ENCODE results near the gene TAAR8. TPM values are rescaled to one million over a fixed set of nuclear protein-coding genes. Genes with fewer than 3 reads are reported as not detected.

Gene TAAR8
- total and polyA plus RNA-seq, 2 of the 13 experiments (the other 11 are each of a cell fraction or from before 2014, with no cell fraction given): 0.07 TPM; not detected in 1

DNA sequence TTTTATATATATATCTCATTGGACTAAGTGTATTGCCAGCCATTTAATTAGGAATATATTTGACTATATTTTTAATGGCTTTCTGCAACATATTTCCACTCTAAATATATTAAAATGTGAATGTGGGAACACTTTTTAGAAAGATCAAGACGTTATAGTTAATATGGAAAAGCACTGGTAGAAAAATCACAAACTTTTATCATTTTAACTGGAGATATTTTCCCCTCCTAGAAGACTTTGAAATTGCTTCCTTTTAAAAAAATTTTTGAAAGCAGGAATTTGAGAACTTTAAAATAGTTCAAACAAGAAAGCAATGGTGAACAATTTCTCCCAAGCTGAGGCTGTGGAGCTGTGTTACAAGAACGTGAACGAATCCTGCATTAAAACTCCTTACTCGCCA, 14.5 kb upstream of the TAAR8 start, which contains the start of gene TAAR9:
TSS of gene TAAR9 (plus strand) at position 301 of the 400 bp plus-strand sequence. CDS start at position 314, 13 bp downstream.
- ChIA-PET CTCF (ENCODE audit: low intra/inter-chr PET ratio, low total read pairs) (no interaction called here), POLR2A (no interaction called here)
- Histone ChIP-seq H3K9ac (ENCODE audit: insufficient read depth, low read depth, low read length) (no peak within 1 kb of the TSS), H4K20me1 (ENCODE audit: insufficient read depth, low read length) (no peaks in the 10 kb centered on the region), H3K79me2 (ENCODE audit: insufficient read depth, low read length) (no peaks in the 10 kb centered on the region), H3K4me2 (ENCODE audit: low read depth, low read length) (no peak within 1 kb of the TSS), H3K27ac (ENCODE audit: extremely low read length, insufficient read depth, low read length) (no peak within 1 kb of the TSS), H3K4me3 (replicated peaks in 1 of 3; ENCODE audit: insufficient read depth in 1 of 3, low read depth in 2 of 3, low read length in 3 of 3) (no peak within 1 kb of the TSS), H3K36me3 (replicated peaks in 1 of 2; ENCODE audit: control insufficient read depth in 1 of 2, insufficient read depth in 2 of 2, low read length in 2 of 2) (no peaks in the 10 kb centered on the region), H2AFZ (ENCODE audit: low read length) (no peak within 1 kb of the TSS), H3K4me1 (ENCODE audit: insufficient read depth, low read length) (peaks cover 15% of the 10 kb centered on the region), H3K9me3 (ENCODE audit: low read length) (no peaks in the 10 kb centered on the region), H3K27me3 (ENCODE audit: control insufficient read depth in 1 of 2, insufficient read depth in 2 of 2, low read length in 2 of 2) (no peaks in the 10 kb centered on the region)
- intact Hi-C loops (cut with micrococcal nuclease; ENCODE audit: unreplicated experiment) (loop anchor here (10.0 kb wide), 1 partner anchor 257 kb away; the partner anchor contains the start of gene SLC18B1), in situ Hi-C loops (cut with HindIII; ENCODE audit: extremely low pct_ligation_motif_present, low pct_unique_long_range_greater_than_20kb) (no loop called here)
- no peak for TF ChIP-seq HDAC2 (CRISPR knock-in tag; IDR thresholded peaks at IDR 0.05)
- no peak for TF ChIP-seq ATAD3A (CRISPR knock-in tag; IDR thresholded peaks at IDR 0.05)
- no peak for TF ChIP-seq IKZF1 (IDR thresholded peaks at IDR 0.05)
- no peak for TF ChIP-seq HNF4A (CRISPR knock-in tag; IDR thresholded peaks at IDR 0.05)
- TF ChIP-seq THAP11 (CRISPR knock-in tag; IDR thresholded peaks at IDR 0.05): no peak
- no peak for TF ChIP-seq AKAP8 (CRISPR knock-in tag; IDR thresholded peaks at IDR 0.05)
- TF ChIP-seq, protein P1, sequence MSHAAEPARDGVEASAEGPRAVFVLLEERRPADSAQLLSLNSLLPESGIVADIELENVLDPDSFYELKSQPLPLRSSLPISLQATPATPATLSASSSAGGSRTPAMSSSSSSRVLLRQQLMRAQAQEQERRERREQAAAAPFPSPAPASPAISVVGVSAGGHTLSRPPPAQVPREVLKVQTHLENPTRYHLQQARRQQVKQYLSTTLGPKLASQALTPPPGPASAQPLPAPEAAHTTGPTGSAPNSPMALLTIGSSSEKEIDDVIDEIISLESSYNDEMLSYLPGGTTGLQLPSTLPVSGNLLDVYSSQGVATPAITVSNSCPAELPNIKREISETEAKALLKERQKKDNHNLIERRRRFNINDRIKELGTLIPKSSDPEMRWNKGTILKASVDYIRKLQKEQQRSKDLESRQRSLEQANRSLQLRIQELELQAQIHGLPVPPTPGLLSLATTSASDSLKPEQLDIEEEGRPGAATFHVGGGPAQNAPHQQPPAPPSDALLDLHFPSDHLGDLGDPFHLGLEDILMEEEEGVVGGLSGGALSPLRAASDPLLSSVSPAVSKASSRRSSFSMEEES (CRISPR knock-in tag; IDR thresholded peaks at IDR 0.05): no peak
- TF ChIP-seq ZNF143 (CRISPR knock-in tag; IDR thresholded peaks at IDR 0.05): no peak
- TF ChIP-seq SKI (IDR thresholded peaks at IDR 0.05; ENCODE audit: partially characterized antibody): no peak
- TF ChIP-seq SATB2 (CRISPR knock-in tag; IDR thresholded peaks at IDR 0.05): no peak
- TF ChIP-seq, protein P2, sequence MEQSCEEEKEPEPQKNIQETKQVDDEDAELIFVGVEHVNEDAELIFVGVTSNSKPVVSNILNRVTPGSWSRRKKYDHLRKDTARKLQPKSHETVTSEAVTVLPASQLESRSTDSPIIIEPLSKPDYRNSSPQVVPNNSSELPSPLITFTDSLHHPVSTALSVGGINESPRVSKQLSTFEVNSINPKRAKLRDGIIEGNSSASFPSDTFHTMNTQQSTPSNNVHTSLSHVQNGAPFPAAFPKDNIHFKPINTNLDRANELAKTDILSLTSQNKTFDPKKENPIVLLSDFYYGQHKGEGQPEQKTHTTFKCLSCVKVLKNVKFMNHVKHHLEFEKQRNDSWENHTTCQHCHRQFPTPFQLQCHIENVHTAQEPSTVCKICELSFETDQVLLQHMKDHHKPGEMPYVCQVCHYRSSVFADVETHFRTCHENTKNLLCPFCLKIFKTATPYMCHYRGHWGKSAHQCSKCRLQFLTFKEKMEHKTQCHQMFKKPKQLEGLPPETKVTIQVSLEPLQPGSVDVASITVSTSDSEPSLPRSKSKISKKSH (CRISPR knock-in tag; IDR thresholded peaks at IDR 0.05; ENCODE audit: borderline replicate concordance): no peak
- TF ChIP-seq ZNF703 (CRISPR knock-in tag; IDR thresholded peaks at IDR 0.05; ENCODE audit: borderline replicate concordance): no peak
- FAIRE-seq (no peak), ATAC-seq (no peak), DNase-seq (ENCODE audit: low spot score) (no peak)
- WGBS (ENCODE audit: low lambda C conversion rate): 40% methylated on average over 4 of the region's 4 CpGs
- no TSS peak for BruUV-seq (replicated peaks)

Data from HepG2 (cell line).